ENCODE measurements around the gene CCAR1.

- TF ChIP-seq CTCF (IDR thresholded peaks at IDR 0.05): no peak
- TF ChIP-seq EP300 (IDR thresholded peaks at IDR 0.05): no peak
- TF ChIP-seq POLR2A (IDR thresholded peaks at IDR 0.05): no peak
- no peak for TF ChIP-seq POLR2AphosphoS5 (IDR thresholded peaks at IDR 0.05)
Observed at GRCh38 chr10:68696018-68696417, 25.0 kb upstream of the CCAR1 start.

Measured in stomach (tissue), 4 donors.